HG02981 (cell line): ENCODE data around the gene EPB41L5.
"Not testable (repeated sequence)": the region's sequence is repeated elsewhere in the genome, so short reads cannot be mapped to it uniquely, and the experiment has no call there.

Experiments used
- ATAC-seq: cut with Tn5 transposase; IDR thresholded peaks from one replicate; pipeline ENCODE4 v1.9.1; 2021; ENCODE audit warnings: mild to moderate bottlenecking, moderate library complexity; ENCODE audit not compliant: unreplicated experiment

The EPB41L5 gene

DNA sequence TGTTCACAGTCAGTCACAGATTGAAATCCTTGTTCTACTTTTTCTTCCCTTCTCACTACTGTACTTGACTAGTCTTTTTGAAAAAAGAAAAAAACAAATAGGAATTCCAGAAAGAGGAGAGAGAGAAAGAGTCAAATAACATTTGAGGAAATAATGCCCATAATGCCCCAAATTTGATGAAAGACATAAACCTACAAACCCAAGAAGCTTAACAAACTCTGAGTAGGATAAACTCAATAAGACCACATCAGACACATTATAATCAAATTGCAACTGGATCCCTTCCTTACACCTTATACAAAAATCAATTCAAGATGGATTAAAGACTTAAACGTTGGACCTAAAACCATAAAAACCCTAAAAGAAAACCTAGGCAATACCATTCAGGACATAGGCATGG lies 179.4 kb downstream of the EPB41L5 start:
- no peak for ATAC-seq

DNA sequence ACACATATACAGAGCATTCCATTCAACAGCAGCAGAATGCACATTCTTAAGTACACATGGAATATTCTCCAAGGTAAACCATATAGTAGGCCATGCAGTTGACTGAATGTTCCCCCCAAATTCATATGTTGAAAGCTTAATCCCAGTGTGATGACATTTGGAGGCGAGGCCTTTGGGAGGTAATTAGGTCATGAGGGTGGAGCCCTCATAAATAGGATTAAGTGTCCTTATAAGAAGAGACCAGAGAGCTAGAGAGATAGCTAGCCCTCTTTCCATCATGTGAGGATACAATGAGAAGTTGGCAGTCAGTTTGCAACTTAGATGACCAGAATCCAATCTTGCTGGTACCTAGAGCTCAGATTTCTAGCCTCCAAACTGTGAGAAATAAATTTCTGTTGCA lies 182.7 kb downstream of the EPB41L5 start:
- no peak for ATAC-seq

DNA sequence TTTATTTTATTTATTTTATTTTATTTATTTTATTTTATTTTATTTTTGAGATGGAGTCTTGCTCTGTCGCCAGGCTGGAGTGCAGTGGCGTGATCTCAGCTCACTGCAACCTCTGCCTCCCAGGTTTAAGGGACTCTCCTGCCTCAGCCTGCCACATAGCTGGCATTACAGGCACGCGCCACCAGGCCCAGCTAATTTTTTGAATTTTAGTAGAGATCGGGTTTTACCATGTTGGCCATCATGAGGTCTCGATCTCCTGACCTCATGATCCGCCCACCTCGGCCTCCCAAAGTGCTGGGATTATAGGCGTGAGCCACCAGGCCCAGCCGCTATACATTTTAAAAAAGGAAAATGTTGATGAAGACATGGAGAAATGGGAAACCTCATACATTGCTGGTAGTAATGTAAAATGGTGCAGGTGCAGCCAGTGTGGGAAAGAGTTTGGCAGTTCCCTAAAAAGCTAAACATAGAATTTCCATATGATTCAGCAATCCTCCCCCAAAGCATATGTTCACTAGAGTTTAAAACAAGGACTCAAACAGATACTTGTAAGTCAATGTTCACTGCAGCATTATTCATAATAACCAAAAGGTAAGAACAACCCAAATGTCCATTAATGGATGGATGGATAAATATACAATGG lies 187.1 kb downstream of the EPB41L5 start:
- not testable (repeated sequence) for ATAC-seq

- no peak for ATAC-seq
Observed at GRCh38 chr2:120203251-120204021, 190.6 kb downstream of the EPB41L5 start.

GRCh38 chr2:120204022-120204405 lies 191.1 kb downstream of the EPB41L5 start:
- no peak for ATAC-seq

DNA sequence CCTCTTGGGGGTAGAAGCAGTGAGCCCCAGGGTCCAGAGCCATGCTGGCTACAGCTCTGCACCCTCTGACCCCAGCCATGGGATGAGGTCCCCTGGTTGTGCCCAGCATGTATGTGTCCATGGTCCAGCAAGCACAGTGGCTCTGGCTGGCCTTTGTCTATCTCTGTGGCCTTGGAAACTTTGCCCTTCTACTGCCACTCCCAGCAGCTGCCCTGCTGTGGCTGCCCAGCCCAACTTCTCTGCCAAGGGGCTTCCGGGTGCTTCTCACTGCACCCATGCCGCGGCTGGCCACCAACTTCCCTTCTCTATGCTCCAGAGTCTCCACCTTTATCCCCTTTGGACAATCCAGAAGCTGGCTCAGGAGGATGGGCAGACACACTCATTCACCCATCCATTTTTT lies 191.5 kb downstream of the EPB41L5 start:
- no peak for ATAC-seq

DNA sequence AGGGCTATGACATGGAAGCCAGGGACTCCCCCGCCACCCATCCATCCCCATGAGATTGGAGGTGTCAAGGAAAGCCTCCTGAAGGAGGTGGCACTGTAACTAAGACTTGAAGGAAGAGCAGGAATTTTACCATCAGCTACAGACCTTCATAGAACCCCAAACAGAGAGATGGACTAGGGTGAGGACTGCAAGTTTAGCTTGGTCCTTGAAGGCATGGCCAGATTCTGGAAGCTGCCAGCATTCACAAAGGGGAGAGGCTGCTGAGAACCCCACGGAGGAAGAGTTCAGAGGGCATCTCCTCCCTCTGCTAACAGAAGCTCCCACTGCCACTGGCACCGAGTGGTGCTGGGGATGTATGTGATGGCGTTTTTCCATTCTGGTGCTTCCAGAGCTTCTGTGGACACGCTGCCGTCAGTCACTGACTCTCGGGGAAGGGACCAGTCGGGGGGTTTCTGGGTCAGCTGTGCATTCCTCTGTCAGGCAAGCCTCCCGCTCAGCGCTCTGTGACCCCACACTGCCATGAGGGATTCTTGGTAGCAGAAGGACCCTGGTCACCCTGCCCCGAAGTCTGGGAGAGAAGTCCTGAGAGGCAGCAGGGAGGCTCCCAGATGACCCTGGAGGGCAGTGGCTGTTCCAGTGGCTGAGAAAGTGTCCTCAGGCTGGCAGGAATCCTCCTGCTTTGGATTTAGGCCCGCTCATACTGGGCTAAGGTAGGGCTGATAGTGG lies 192.2 kb downstream of the EPB41L5 start:
- no peak for ATAC-seq

DNA sequence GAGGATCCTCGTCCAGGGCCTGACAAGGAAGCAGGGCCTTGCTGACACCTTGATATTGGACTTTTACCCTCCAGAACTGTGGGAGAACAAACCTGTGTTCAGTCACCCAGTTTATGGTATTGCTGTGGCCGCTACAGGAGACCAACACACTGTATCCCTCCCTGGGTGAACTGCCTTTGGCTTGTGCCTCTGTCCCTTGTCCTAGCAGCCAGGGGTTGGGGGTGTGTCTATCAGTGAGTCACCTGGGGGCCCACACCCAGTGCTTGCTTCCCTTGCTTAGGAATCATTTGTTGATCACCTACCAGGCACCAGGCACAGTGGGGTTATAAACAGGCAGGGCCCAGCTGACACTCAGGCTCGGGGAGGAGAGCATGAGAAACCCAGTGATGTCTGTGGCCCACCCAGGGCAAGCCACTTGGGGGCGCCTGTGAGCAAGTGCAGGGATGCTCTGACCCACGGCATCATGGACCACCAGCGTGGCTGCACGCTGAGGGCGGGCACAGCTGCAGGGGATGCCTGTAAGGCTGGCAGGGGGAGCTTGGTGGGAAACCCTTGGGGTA lies 193.2 kb downstream of the EPB41L5 start:
- ATAC-seq, result no peak

DNA sequence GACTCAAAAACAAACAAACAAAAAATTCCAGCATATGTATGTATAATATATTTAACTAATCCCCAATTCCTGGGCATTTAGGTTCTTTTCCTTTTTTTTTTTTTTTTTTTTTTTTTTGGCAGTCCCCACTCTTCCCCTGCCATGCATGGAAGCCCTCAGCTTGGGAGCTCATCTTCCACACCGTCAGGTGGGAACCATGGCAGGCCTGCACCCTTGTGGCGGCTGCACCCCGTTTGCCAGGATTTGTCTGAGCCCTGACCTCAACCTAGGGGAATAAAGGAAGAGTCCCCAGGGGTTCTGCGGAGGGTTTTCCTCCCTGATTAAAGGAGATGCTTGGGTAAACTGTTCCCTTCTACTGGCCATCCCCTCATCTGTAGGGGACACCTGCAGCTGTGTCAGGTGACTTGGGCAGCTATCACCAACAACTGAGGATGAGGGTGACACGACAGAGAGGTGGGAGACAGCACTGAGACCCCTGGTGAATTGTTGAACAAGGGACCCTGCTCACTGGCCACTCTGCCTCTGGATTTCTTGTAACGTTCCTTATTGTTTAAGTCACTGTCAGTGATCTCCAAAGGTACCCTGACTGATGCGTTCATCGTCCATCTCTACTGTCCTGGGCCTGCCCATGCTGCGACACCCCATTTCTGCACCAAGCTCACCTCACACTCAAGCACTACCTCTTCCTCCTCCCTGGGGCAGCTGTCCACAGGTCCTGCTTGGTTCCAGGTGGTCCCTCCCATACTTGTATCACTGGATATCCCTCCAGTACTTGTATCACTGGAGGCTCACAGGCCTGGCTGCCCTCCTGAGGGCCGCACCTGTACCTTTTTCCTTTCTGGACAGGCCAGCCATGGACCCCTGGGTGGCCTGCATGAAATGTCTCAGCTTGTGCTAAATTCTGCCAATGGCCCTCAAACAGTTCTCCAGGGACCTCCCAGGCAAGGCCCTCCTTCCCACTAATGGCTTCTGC lies 195.8 kb downstream of the EPB41L5 start:
- no peak for ATAC-seq

GRCh38 chr2:120209427-120210269 lies 196.8 kb downstream of the EPB41L5 start:
- ATAC-seq, result no peak

DNA sequence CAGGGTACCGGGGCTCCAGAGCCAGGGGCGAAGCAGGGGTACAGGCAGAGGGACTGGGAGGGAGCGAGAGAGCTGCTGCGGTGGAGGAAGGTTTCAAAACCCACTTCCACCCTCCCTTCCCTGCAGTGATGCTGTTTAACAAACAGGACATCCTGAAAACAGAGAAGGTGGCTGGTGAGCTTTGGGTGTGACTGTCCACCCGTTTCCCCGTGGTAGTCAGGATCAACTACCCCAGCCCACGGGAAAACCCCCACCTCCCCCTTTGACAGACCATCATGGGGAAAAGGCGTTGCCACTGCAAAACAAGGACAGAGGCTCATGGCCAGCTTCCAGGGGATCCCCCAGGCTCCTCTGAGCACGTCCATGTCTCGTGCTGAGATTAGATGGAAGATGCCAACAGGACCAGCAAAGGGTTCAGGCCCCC lies 197.4 kb downstream of the EPB41L5 start:
- ATAC-seq, result no peak

DNA sequence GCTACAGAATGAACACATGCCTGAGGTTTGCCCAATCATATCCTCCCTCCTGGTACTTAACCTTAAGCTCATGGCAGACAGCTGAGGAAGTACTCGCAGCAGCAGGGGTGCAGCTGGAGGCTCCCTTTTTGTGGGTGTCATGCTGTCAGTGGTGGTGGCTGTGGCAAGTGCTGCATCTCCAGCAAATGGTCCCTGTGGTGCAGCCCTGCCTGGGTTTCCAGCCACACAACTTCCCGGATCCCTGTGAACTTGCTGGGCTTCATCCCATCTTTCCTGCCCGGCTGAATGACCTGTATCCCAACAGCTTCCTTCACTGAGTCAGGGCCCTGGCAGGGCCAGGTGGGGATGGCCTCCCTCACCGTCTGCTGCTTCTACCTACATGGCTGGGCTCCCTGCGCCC lies 205.3 kb downstream of the EPB41L5 start:
- no peak for ATAC-seq

GRCh38 chr2:120219291-120219690 lies 206.4 kb downstream of the EPB41L5 start:
- ATAC-seq, result no peak

- ATAC-seq, result no peak
Observed at GRCh38 chr2:120219766-120220165, 206.9 kb downstream of the EPB41L5 start.

DNA sequence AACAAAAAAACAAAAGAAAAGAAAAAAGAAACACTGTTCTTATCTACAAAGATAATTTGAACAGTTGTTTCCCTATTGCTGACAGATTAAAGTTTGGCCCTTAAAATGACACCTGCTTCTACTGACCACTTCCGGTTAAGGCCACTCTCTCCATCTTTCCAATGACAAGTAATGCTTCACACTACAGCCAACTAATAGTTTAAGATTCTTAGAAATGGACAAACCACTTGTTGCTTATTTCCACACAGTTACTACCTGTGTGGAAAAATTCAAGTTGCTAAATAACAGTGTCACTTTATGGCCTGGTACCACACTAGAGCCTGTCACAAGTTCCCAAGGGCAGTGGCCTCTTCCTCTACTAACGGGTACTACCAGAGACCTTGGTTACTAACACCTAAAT lies 207.9 kb downstream of the EPB41L5 start:
- no peak for ATAC-seq

- ATAC-seq, result no peak
Observed at GRCh38 chr2:120221616-120222015, 208.7 kb downstream of the EPB41L5 start.

DNA sequence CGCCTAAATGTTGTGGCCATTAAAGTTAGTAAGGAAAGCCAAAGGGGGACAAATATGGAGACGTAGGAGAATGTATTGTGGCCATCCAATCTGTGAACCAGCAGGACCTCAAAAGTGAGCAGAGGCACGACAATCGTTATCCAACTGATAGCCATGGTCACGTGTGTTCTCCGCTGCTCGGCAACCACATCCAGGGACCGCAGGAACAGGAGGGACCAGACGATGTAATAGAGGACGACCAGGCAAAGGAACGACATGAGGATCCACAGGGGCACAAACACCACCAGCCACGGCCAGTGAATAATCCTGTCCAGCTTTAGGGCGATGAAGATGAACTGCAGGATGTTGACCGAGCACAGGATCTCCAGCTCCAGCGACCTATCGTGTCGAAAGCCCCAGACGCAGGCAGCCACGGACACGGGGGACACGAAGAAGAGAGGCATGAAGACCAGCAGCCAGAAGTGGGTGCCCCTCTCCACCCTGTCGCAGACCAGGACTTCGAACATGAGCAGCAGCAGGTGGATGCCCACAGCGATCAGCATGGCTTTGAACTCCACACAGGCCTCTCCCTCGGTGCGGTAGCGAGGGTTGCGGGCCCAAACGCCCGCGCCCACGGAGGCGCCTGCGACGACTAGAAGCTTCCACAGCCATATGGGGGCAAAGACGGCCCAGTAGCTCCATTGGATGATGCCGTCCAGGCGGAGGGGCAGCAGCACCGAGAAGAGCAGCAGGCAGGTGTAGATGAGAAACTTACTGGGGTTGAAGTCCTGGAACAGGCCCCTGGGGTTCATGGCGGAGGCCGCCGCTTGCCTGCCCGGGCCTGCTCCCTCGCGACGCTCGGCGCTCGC lies 209.5 kb downstream of the EPB41L5 start:
- no peak for ATAC-seq

GRCh38 chr2:120223034-120223912 lies 210.4 kb downstream of the EPB41L5 start, which contains the start of gene TMEM185B:
TSS of gene TMEM185B (minus strand) at chr2:120223400. CDS start at chr2:120222976, 424 bp downstream.
- peak; percentile 72 for ATAC-seq
